HG03520 (cell line): ENCODE measurements around the gene PXN.
"Not testable (repeated sequence)": the region's sequence is repeated elsewhere in the genome, so short reads cannot be mapped to it uniquely, and the experiment has no call there.

Experiments used
- ATAC-seq: cut with Tn5 transposase; IDR thresholded peaks from one replicate; pipeline ENCODE4 v1.9.1; 2021; ENCODE audit warnings: mild to moderate bottlenecking, moderate library complexity; ENCODE audit not compliant: unreplicated experiment

PXN gene

GRCh38 chr12:120262852-120263747 is 2.4 kb downstream of the PXN start:
- ATAC-seq: no peak

- ATAC-seq: no peak
These were observed 3.3 kb downstream of the PXN start for GRCh38 chr12:120261951-120262851.

GRCh38 chr12:120260607-120261006 is 4.9 kb downstream of the PXN start:
- ATAC-seq: no peak

- ATAC-seq: no peak
These were observed 5.9 kb downstream of the PXN start for GRCh38 chr12:120259418-120260202.

- ATAC-seq: no peak
These were observed 7.1 kb downstream of the PXN start for GRCh38 chr12:120258323-120258896.

- no peak for ATAC-seq
These were observed 8.3 kb downstream of the PXN start for GRCh38 chr12:120257041-120257821.

GRCh38 chr12:120254809-120255208 is 10.7 kb downstream of the PXN start:
- no peak for ATAC-seq

GRCh38 chr12:120253313-120253712 is 12.2 kb downstream of the PXN start:
- ATAC-seq: not testable (repeated sequence)

- no peak for ATAC-seq
These were observed 13.2 kb downstream of the PXN start for GRCh38 chr12:120252071-120252906.

- not testable (repeated sequence) for ATAC-seq
These were observed 14.0 kb downstream of the PXN start for GRCh38 chr12:120251364-120252070.

- no peak for ATAC-seq
These were observed 15.4 kb downstream of the PXN start for GRCh38 chr12:120249875-120250795.

- no peak for ATAC-seq
These were observed 16.2 kb downstream of the PXN start for GRCh38 chr12:120249266-120249874.

GRCh38 chr12:120247621-120248030 is 17.9 kb downstream of the PXN start:
- ATAC-seq: no peak

- no peak for ATAC-seq
These were observed 18.3 kb downstream of the PXN start for GRCh38 chr12:120247183-120247582.

- not testable (repeated sequence) for ATAC-seq
These were observed 18.8 kb downstream of the PXN start for GRCh38 chr12:120246705-120247104.

- no peak for ATAC-seq
These were observed 22.4 kb downstream of the PXN start for GRCh38 chr12:120242971-120243699.
